D341Med (cell line): Measurements from ENCODE around the gene BAIAP2.
"Not testable (repeated sequence)": the region's sequence is repeated elsewhere in the genome, so short reads cannot be mapped to it uniquely, and the experiment has no call there.

Experiments used
- DNase-seq: peaks from one replicate; pipeline ENCODE4 v3.0.0; 2012; ENCODE audit warnings: low spot score

BAIAP2 gene

DNA sequence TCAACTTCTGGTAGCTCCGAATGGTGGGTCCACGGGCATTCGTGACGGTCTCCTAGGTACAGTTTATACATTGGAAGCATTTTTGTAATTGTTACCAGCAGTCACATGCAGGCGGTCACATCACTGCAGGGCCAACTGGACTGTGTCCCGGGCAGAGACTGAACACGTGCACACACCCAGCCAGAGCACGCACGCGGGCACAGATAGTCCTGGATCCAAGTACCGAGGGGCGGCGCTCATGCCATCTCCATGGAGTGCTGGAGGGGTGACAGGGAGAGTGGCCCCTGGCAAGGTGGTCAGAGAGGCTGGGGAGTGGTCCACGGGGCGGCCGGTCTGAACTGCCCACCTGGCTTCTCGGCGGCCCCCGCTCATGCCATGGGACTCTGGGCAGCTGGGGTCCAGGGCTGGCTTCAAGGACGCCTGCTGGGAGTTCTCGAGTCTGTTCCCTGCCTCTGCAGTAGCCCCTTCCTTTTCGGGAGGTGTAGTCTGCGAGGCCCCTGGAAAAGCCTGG lies 34.2 kb downstream of the BAIAP2 start:
- no peak for DNase-seq

DNA sequence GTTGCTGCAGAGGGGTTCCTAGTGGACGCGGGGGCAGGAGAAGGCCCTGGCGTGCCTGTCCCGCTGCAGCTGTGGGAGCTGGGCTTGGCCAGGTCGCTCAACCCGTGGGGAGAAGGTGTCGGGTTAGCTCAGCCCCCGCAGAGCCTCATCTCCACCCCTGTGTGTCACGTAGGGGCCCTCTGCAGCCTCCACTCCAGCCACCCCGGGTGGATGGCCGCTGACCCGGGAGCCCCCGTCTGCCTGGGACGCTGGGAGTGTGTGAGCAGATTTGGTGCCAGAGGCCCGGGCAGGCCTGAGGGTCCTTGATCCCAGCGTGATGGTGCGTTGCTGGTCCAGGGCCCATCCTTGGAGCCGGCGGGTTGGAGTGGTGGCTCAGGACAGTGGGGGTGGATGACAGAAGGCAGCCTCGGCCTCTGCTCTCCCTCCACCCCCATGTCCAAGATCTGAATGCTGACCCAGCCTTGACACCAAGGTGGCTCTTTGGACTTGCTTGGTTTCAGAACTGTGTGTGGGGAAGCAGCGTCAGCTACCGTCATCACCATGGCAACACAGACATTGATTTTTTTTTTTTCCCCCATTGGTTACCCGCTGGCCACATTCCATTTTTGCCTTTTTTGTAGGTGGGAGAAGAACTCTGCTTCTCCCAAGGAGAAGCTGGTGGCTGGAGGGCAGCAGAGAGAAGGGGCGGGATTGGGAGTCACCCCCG lies 35.7 kb downstream of the BAIAP2 start:
- DNase-seq = no peak

DNA sequence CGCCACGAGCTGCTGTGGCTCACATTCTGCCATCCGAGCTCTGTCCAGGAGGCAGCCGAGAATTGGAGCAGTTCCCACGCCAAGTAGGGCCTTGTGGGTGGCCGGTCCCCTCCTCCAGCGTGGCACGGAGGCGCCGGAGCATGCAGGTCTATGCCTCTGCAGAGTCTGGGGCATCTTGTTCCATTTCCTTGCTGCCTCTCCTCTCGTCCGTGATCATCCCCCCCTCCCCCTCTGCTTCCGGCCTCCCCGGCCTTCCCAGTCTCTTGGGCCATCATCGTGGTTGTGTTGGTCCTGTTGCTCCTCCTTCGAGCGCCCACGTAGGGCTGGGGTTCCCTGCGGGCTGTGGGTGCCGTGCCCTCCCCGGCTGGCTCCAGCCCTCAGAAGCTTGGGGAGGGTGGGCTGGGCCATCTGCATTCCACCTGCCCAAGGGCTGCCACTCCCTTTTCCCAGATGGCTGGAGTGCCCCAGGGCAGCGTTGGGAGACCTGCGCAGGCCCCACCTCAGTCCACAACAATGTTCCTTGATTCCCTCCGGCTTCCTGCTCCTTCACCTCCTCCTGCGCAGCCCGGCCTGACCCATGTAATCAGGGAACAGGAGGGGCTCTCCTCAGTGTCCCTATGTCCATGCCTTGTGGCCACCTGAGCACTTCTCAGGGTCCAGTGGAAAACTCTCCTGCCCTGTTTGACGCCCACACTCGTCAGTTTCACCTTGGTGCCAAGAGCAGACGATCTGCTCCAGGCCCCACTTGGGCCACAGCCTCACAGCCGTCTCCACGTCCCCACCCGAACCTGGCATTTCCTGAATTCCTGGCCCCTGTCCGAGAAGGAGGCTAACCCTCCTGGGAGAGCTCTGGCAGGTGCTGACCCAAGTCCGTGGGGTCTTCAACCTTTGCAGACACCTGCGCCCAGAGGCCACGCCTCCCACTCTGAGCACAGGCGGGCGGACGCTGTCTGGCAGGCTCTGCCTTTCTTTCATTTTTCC lies 37.1 kb downstream of the BAIAP2 start:
- DNase-seq = no peak

DNA sequence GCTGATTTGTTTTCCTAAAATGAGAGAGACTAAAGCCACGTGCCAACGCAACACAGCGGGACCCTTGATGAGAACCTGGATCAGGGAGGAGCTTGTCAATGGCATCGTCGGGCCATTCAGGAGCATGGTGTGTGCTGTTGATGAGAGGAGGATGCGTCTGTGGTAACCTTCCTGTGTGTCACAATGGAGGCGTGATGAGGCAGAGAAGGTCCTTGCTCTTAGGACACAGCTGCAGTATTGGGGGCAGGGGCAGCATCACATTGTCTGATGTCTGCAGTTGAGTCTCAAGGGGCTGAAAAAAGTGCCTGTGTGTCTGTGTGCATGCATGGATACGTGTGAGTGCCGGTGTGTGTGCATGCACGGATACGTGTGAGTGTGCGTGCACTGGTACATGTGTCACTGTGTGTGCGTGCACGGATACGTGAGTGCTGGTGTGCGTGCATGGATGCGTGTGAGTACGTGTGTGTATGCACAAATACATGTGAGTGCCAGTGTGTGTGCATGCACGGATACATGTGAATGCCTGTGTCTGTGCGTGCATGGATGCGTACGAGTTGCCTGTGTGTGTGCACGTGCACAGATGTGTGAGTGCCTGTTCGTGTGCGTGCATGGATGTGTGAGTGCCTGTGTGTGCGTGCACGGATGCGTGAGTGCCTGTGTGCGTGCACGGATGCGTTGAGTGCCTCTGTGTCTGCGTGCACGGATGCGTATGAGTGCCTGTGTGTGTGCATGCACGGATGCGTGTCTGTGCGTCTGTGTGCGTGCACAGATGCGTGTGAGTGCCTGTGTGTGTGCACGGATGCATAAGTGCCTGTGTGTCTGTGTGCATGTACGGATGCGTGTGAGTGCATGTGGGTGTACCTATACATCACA lies 39.3 kb downstream of the BAIAP2 start:
- DNase-seq = no peak

DNA sequence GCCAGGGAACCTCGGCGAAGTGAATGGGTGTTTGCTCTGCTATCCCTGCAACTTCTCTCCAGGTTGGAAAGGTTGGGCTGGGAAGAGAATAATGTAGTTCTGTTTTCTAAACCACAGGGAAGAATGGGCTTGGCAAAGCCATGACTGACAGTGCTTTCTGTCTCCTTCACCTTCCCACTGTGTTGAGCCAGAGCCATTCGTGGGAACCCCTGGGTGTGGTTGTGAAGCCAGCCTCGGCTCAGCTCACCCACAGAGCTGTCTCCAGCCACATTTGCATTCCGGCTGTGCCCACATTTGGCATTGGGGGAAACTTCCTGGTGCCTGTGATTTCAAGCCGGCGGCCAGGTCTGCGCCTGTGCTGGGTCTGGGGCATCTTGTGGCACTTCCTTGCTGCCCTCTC lies 39.9 kb downstream of the BAIAP2 start:
- DNase-seq = no peak

DNA sequence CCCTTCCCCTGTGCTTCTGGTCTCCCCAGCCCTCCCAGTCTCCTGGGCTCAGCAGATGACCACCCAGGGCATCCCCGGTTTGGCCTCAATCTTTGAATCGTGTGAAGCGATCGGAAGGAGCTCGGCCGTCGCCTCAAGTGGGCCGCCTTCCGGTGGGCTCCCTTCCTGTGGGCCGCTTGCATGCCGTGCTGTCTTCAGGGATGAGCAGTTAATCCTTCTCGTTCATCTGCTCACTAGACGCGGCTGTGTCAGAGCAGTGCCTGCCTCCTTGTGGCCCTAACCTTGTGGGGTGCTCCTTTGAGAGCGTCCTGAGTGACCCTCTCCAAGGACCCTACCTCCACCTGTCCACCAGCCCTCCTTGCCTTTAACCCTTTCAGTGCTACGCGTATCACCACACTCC lies 40.4 kb downstream of the BAIAP2 start:
- DNase-seq = peak; percentile 89

DNA sequence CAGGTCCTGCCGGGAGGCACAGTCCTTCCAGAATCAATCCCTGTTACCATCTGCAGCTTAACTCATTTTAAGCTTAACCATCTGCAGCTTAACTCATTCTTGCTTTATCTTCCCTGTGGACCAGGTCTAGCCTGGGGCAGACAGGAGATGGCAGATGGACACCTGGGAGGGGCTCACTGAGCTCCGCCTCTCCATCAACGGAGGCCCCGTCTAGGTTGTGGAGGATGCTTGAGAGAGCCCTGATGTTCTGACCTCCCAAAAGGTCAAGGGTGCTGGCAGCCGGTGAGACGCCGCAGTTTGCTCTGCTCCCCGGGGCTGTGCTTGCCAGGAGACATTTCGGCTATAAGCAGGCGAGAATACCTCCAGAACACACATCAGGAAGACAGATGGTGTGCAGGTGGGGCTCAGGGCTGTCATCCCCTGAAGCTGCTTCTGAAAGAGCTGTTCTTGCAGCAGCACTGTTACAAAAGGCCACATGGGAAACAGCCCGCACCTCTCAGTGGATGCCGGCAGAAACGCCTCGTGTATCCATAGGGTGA lies 41.3 kb downstream of the BAIAP2 start:
- peak; percentile 95 for DNase-seq

DNA sequence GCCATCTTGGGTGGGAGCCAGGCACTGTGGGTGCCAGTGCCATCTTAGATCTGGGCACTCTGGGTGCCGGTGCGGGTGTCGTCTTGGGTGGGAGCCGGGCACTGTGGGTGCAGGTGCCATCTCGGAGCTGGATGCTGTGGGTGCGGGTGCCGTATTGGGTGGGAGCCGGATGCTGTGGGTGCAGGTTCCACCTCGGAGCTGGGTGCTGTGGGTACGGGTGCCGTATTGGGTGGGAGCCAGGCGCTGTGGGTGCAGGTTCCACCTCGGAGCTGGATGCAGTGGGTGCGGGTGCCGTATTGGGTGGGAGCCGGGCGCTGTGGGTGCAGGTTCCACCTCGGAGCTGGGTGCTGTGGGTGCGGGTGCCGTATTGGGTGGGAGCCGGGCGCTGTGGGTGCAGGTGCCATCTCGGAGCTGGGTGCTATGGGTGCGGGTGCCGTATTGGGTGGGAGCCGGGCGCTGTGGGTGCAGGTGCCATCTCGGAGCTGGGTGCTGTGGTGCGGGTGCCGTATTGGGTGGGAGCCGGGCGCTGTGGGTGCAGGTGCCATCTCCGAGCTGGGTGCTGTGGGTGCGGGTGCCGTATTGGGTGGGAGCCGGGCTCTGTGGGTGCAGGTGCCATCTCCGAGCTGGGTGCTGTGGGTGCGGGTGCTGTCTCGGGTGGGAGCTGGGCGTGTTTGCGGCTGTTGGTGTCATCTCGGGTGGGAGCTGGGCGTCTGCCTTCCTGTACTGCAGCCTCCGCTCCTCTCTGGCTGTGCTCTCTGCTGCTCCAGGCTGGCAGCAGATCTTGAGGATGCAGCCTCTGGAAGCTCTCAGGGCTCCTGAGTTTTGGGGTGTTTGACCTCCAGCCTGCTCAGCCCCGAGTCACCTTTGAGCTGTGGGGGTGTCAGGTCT lies 43.3 kb downstream of the BAIAP2 start:
- not testable (repeated sequence) for DNase-seq

DNA sequence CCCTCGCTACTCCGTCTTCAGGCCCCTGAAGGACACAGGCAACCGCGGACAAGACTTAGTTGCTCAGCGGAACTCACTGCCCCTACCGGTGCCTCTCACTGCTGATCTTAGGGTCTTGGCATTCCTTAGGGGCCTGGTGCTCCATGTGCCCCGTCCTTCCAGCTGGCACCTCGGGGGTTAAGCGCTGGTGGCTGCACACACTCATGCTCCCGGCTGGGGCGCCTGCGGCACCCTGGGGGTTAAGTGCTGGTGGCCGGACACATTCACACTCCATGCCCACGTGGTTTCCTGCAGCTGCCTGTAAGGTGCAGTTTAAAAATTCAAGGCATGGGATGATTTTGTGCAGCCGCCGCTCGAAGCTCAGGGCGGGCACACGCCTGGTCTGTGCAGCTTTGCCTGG lies 45.1 kb downstream of the BAIAP2 start:
- DNase-seq = no peak

DNA sequence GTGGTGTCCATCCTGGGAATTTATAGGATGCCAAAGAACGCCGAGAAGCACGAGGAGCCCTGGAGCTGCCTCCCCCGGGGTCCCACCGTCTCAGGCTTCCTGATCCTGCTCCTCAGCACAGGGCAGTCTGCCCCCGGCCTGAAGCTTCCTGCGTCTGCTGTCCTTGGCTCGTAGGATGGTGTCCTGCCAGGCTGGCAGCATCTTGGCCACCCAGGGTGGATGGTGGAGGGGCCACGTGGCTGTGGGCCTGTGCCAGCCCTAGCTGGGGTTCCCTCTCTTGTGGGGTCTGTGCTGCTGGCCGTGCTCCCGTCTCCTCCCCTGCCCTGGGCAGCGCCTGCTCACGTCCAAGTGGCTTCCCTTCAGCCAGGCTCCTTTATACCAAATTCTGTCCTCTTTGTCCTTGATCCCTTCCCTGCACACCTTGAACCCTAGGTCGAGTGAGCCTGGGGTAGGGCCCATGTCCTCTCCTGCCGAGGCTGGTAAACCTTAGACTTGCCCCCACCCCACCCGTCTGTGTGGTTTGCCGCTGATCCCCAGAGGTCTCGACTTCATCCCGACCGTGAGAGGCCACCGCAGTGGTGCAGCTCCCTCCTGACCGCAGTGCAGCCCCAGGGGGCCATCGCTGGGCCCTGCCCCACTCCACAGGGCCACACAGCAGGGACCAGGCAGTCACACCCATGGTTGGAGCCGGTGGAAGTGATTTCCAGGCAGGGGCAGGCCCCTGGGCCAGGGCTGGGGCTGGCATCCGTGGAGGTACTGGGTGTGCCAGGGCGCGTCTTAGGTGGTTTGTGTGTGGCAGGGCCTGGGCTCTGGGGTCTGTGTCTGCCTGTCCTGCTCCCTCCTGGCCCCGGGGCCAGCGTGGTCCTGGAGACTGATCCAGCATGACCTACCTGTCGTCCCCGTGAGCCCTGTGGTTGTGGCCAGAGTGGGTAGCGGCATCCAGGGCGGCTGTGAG lies 46.5 kb downstream of the BAIAP2 start:
- DNase-seq = no peak

DNA sequence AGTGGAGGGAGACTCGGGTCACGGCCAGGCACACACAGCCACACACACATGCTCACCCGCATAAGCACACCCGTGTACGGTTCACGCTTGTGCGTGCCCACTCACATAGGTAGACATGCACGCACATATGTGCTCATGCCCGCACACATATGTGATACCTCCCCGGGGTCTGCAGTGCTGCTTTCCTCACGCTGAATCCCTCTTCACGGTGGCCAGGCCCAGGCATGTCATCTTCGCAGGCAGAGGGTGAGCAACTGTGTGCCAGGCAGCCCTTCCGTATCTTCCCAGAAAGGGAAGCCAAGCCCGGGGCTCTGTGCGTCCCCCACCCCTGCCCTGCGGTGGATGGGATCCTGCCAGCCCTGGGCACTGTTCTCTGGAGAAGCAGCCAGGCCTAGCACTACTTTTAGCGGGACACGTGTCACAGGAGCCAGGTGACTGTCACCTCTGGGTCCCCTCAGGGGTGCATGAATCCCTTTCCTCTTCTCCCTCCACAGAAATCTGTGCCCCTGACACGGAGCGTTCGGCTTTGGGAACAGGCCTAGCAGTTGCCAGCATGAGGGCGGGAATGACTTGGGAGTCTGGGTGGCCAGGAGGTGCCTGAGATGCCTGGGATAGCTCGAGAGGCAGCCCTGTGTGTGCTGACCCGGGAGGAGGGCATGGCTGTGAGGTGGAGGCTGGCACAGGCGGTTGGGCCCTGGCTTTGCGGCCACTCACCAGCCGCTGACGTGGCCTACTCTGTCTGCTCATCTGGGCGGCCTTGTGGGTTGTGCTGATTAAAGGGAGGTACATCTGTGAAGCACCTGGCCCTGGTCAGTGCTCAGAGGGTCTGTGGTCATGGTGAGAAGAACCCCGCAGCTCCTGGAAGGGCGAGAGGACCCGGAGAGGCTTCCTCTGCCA lies 47.5 kb downstream of the BAIAP2 start:
- no peak for DNase-seq

DNA sequence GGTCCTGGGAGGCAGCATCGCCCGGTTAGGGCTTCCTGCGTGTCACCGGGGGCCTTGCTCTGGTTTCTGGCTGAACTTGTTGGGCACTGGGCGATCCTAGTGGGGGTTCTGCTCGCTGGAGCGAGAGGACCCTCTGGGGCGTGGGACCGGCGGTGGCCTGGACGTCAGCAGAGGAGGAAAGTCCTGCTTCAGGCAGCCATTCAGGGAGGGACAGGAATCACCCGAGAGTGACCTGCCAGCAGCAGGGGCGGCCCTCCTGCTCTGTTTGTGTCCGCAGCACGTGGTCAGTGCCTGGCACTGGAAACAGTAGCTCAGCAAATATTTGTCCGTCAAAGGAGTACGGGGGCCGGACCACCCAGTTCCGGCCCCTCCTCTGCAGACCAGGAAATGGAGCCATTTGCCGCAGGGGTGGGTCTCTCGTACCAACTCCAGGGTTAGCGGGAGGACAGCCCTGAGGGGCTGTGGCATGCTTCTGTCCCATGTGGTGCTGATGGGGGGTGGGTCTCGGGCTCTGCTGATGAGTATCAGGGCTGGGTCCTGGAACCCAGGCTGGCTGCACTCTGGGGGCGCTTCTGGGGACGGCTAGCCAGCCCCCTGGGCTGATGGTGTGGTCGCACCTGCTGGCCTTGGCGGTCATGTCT lies 48.3 kb downstream of the BAIAP2 start:
- DNase-seq = no peak

DNA sequence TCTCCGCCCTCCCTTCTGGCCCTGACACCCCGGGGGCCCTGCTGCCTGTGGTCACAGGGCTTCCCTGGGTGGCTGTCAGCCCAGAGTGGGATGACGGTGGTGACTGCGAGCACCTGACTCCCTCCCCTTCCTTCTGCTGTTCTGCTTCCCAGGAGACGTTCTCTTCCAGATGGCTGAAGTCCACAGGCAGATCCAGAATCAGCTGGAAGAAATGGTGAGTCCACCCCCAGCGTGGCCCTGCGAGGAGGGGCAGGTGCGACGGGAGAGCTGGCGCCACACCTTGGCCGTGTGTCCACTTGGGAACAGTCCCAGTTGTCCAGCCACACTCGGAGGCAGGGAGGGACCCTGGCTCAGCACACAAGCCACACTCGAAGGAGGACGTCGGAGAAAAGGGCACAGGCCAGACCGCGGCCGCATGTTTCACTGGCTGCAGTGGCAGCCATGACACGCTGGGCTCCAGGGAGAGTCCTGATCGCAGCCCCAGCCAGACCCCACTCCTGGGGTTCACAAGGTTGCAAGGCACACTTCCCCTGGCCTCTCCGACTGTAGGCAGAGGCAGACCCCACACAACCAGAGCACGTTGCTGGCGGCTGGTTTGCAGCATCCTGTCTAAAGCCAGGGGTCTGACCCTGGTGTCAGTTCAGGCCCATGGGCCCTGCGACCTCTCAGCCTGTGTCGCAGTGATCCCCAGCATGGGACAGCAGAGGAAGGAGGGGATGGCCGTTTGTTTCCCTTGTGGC lies 49.9 kb downstream of the BAIAP2 start:
- no peak for DNase-seq

DNA sequence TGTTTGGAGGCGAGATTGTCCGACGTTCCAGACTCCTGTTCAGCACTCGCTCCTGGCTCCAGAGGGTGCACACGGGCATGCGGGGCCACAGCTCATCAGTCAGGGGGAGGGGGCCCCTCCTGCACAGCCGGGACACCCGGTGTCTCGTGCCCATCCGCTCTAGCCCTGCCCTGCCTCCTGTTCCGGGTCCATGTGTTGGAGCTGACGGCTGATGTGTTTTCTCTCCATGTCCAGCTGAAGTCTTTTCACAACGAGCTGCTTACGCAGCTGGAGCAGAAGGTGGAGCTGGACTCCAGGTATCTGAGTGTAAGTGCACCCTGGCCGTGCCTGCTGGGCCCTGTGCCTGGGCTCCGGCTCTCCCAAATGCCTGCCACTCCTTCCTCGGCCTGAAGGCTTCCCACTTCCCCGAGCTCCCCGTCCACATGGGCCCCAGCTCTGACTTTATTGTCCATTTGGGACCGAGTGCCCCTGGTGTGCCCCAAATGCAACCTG lies 50.5 kb downstream of the BAIAP2 start:
- no peak for DNase-seq

DNA sequence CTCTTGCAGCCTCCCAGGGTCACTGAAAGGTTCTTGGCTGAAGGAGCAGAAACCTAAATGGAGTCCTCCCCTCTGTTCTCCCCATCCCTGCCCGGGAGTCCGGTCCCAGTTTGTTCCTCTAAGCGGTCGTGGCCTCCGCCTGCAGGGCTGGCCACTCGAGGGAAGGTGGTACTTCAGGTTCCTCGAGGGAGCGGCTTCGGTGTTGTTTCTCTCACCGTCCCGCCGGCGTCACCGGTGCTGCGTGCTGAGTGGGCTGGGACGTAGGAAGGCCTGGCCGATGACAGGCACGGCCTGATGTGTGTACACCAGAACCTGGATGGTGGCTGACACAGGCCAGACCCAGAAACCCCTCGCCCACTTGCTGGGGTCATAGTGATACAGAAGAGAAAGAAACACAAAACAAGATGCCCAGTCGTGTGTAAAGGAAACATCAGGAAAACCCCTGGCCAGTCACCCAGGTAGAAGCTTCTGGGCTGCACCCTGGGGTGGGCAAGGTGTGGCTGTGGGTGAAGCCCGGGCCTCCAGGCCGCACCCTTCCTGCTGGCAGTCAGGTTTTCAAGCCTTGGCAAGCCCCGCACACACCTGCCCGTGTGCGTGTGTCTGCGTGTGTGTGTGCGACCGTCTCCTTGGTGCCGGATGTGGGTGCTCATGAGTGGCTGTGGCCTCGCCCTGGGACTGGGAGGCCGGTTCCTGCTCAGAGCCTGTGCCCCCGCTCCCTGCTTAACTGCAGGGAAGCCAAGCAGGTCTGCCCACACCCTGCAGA lies 52.0 kb downstream of the BAIAP2 start:
- no peak for DNase-seq

DNA sequence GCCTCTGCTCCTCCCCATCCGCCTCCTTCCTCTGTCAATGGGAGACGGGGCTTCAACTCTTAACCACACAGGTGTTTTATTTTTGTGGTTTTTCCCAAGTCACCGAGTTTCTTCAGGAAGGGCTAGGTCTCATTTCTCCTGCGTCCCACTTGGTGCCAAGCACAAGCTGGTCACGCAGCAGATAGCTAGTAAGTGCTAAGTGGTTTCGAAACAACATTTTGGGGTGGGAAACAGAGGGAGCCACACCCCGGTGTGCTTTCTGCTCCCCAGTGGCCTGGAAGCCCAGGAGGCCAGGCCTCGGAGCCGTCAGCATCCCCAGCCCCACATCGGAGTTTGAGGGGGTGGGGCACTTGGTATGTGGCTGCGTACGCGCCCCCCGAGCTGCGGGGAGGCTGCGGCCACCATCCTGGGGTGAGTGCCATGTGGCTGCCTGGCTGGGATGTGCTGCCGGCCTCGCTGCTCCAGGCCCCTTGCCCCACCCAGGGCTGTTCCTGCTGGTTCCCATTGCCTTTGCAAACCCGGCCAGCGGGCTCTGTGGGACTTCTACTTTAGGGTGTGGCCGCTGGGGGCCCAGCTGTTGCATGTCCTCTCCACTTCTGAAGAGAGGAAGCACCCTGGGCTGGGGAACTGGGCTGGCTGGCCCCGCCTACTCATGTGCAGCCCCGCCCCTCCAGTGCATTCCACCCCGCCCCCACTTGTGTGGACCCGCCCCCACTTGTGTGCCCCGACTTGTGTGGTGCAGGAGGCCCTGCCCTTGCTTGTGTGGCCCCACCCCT lies 55.6 kb downstream of the BAIAP2 start:
- DNase-seq = no peak
